ENCODE measurements around the gene PGM2.

PGM2 gene

DNA sequence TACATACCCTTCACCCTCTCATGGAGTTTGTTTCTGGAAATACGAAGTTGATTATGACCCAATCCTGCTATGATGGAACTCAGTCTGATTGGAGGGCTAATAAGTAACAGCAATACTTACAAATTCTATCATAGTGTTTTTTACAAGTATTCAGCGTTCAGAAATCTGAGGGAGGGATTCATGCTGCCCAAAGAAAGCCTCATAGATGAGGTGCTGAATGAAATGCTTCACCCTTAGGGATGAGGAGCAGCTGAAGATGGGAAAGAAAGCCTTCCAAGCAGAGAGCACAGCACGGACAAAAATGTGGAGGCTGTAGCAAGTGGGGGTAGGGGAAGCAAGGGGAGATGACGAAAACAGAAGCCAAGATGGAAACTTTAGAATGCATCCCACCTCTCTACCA is 36.5 kb downstream of the PGM2 start:
- no peak for DNase-seq (ENCODE audit: extremely low spot score)
- CTCF ChIA-PET: no interaction called here
- TF ChIP-seq, protein P1, sequence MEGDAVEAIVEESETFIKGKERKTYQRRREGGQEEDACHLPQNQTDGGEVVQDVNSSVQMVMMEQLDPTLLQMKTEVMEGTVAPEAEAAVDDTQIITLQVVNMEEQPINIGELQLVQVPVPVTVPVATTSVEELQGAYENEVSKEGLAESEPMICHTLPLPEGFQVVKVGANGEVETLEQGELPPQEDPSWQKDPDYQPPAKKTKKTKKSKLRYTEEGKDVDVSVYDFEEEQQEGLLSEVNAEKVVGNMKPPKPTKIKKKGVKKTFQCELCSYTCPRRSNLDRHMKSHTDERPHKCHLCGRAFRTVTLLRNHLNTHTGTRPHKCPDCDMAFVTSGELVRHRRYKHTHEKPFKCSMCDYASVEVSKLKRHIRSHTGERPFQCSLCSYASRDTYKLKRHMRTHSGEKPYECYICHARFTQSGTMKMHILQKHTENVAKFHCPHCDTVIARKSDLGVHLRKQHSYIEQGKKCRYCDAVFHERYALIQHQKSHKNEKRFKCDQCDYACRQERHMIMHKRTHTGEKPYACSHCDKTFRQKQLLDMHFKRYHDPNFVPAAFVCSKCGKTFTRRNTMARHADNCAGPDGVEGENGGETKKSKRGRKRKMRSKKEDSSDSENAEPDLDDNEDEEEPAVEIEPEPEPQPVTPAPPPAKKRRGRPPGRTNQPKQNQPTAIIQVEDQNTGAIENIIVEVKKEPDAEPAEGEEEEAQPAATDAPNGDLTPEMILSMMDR (IDR thresholded peaks at IDR 0.05; ENCODE audit: control extremely low read depth, extremely low read depth, low read depth, missing control alignments): no peak
- POLR2A ChIA-PET: no interaction called here

DNA sequence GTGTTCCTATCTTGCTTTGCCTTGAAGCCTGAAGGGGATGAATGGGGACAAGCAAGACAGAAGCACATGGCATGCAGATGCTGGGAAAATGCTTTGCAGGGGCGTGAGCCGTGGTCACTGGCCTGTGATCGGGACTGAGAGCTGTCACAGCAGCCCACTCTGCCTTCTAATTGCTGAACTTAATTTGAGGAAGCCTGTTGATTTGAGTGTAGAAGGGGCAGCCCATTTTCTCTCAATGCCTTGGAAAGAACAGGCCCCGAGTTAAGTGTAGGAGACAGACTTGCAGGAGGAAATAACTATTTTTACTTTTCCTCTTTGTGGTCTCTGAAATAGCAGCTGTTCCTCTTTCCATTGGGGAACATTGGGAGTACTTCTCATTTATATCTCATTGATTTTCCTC is 38.3 kb downstream of the PGM2 start:
- POLR2A ChIA-PET: no interaction called here

DNA sequence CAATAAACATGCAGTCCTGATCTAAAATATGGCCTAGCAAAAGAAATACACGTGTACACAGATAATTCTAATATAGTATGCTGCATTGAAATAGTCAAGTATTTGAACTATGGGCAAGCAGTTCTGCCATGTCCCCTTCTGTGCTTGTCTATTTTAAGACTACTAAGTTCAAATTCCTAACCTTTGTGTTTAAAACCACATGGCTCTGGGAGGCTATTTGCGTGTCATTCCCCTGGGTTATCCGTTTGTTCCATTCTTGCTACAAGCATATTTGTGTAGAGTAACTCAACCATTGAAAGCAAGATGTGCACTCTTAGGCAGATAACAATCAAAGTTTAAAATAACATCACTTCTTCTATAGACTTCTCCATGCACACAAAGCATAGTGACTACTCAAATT is 39.0 kb downstream of the PGM2 start:
- DNase-seq (ENCODE audit: extremely low spot score): no peak
- ChIA-PET CTCF (interaction anchor here (0.9 kb wide), 1 partner anchor 24 kb away, joined by 3 read pairs; no protein-coding TSS in a partner anchor), POLR2A (no interaction called here)
- TF ChIP-seq, protein P1 (IDR thresholded peaks at IDR 0.05; ENCODE audit: control extremely low read depth, extremely low read depth, low read depth, missing control alignments): no peak

More for the DNA sequence above, 38.3 kb downstream of the PGM2 start:
- CTCF ChIA-PET: interaction anchor here (0.9 kb wide), 1 partner anchor 25 kb away, joined by 3 read pairs; no protein-coding TSS in a partner anchor
- no peak for DNase-seq (ENCODE audit: extremely low spot score)
- TF ChIP-seq, protein P1 (IDR thresholded peaks at IDR 0.05; ENCODE audit: control extremely low read depth, extremely low read depth, low read depth, missing control alignments): no peak

DNA sequence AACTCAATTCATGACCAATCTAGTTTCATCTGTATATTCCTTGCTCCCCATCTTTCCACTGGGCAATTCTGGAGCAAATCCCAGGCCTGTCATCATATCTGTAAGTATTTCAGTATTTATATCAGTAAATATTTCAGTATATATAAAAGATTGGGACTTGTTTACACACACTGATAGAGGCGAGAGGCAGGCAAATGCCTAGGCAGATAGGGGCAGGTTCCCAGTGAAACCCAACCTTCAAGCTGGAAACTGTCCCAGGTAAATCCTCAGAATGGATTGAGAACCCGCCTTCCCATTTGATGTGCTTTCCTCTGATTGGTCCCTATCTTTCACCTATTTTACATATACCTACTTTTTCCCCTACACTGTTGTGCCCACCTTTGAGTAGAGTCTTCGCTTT is 40.6 kb downstream of the PGM2 start:
- TF ChIP-seq, protein P1 (IDR thresholded peaks at IDR 0.05; ENCODE audit: control extremely low read depth, extremely low read depth, low read depth, missing control alignments): no peak
- ChIA-PET CTCF (interaction anchor here (0.7 to 2.8 kb wide), 3 partner anchors 9 to 16 kb away, joined by 3 to 8 read pairs (median 8); no protein-coding TSS in a partner anchor), POLR2A (interaction anchor here (0.7 kb wide), 1 partner anchor 23 kb away, joined by 4 read pairs; no protein-coding TSS in a partner anchor)
- no peak for DNase-seq (ENCODE audit: extremely low spot score)

DNA sequence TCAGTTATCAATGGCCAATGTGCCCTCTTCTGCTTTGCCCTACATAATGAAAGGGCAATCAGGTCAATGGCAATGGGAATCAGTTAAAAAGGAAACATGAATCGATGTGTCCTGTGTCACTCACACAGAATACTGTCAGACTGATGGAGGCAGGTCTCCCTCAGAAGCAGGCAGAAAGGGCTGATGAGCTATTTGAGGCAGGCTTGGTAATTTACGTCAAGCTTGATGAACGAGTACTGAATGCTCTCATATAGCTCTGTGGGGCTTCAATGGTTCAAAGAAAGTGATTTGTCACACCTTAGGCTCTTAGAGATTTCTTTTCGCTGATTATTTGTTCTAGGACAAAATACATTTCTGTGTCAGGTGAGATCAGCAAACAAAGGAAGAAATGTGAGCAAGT is 41.8 kb downstream of the PGM2 start:
- TF ChIP-seq, protein P1 (IDR thresholded peaks at IDR 0.05; ENCODE audit: control extremely low read depth, extremely low read depth, low read depth, missing control alignments): no peak
- no peak for DNase-seq (ENCODE audit: extremely low spot score)
- ChIA-PET POLR2A (no interaction called here), CTCF (interaction anchor here (1.0 to 2.8 kb wide), 3 partner anchors 9 to 13 kb away, joined by 3 to 8 read pairs (median 8); no protein-coding TSS in a partner anchor)

DNA sequence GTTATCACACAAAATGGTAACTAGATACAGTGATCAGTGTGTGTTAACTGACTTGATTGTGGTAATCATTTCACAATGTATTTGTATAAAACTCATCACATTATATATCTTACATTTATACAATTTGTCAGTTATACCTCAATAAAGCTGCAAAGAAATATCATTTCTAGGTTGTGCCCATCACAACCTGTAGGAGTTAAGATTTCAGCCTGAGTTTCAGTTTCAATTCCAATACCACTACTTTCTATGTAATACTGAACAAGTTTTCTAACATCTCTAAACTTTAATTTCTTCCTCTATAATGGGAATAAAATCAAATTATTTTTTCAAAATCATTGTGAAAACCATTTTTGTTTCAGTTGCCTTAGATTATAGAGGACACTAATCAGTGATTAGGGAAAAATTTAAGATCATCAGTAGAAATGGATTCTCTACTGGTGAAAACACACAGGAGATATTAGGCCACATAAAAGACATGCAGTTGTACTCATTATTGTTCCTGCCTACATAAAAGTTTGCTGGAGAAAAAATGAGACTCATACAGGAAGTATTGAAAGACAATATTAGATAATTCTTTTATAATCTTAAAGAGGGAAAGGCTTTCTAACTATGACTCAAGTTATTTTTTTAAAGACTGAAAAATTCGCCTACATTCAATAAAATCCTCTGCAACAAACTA is 46.0 kb downstream of the PGM2 start:
- TF ChIP-seq, protein P1 (IDR thresholded peaks at IDR 0.05; ENCODE audit: control extremely low read depth, extremely low read depth, low read depth, missing control alignments): no peak
- DNase-seq (ENCODE audit: extremely low spot score): no peak
- POLR2A ChIA-PET: no interaction called here
- CTCF ChIA-PET: interaction anchor here (1.2 kb wide), 1 partner anchor 12 kb away, joined by 3 read pairs; no protein-coding TSS in a partner anchor
